OCI-LY7 (cell line): Measurements from ENCODE around the gene ARHGEF16. TPM values are rescaled to one million over a fixed set of nuclear protein-coding genes. Genes with fewer than 3 reads are reported as not detected.

ENCODE experiments used
- BruUV-seq: library from RNA; stranded (reverse); fragments of 400-500 nt; replicated peaks from 2 replicates; lab custom pipeline; 2021; lab: Mats Ljungman, UMichigan
- CTCF ChIA-PET: fragments of 300-600 bp; sonication (Branson Sonifier 250); formaldehyde crosslinking; loops from one replicate; lab custom pipeline; 2022; ENCODE audit warnings: antibody characterized with exemption; ENCODE audit not compliant: unreplicated experiment; lab: Charles Lee
- POLR2A ChIA-PET: fragments of 300-600 bp; sonication (Branson Sonifier 250); formaldehyde crosslinking; loops from one replicate; lab custom pipeline; 2022; ENCODE audit warnings: antibody characterized with exemption; lab: Charles Lee
- DNase-seq: peaks from one replicate; pipeline ENCODE4 v3.0.0-alpha.2; 2015; ENCODE audit warnings: low spot score
- H2AFZ ChIP-seq: fragments of 200-600 bp; sonication (generic), shearing (Covaris generic); 2 replicates; pipeline ENCODE4 v1.6.1; 2014; ENCODE audit warnings: mild to moderate bottlenecking, antibody characterized with exemption, low read length, moderate library complexity
- H3K27ac ChIP-seq: fragments of 200-600 bp; sonication (generic); 2 replicates; pipeline ENCODE4 v1.5.1; 2014; ENCODE audit warnings: mixed run types, low read depth, mild to moderate bottlenecking, moderate library complexity, low read length, inconsistent platforms; ENCODE audit not compliant: poor library complexity, severe bottlenecking
- H3K36me3 ChIP-seq: fragments of 200-600 bp; sonication (generic); 2 replicates; pipeline ENCODE4 v1.6.1; 2014; ENCODE audit warnings: mild to moderate bottlenecking, antibody characterized with exemption, low read length, moderate library complexity, mixed read lengths; ENCODE audit not compliant: insufficient read depth
- H3K4me1 ChIP-seq: fragments of 200-600 bp; sonication (generic); 2 replicates; pipeline ENCODE4 v1.5.1; 2014; ENCODE audit warnings: mild to moderate bottlenecking, low read length; ENCODE audit not compliant: insufficient read depth, poor library complexity, severe bottlenecking
- H3K4me2 ChIP-seq: fragments of 200-600 bp; sonication (generic); 2 replicates; pipeline ENCODE4 v1.6.1; 2014; ENCODE audit warnings: mild to moderate bottlenecking, low read length
- H3K4me3 ChIP-seq: fragments of 200-600 bp; sonication (generic); 2 replicates; pipeline ENCODE4 v1.5.1; 2014; ENCODE audit warnings: mild to moderate bottlenecking, low read depth, low read length; ENCODE audit not compliant: poor library complexity, severe bottlenecking
- H3K79me2 ChIP-seq: fragments of 200-600 bp; sonication (generic); 2 replicates; pipeline ENCODE4 v1.6.1; 2016; ENCODE audit warnings: low read depth, mild to moderate bottlenecking, low read length, moderate library complexity, mixed read lengths; ENCODE audit not compliant: insufficient read depth
- H3K9me2 ChIP-seq: fragments of 200-600 bp; sonication (generic); 2 replicates; pipeline ENCODE4 v1.6.1; 2016; ENCODE audit warnings: mild to moderate bottlenecking, low read length, mixed read lengths; ENCODE audit not compliant: insufficient read depth
- H3K9me3 ChIP-seq: fragments of 200-600 bp; sonication (generic); 2 replicates; pipeline ENCODE4 v1.6.1; 2014; ENCODE audit warnings: mild to moderate bottlenecking, mixed run types, low read length, mixed read lengths
- H4K20me1 ChIP-seq: fragments of 200-600 bp; sonication (generic); 2 replicates; pipeline ENCODE4 v1.6.1; 2014; ENCODE audit warnings: mild to moderate bottlenecking, antibody characterized with exemption, low read length, moderate library complexity, mixed read lengths; ENCODE audit not compliant: insufficient read depth
- EZH2phosphoT487 ChIP-seq: fragments of 200-600 bp; sonication (generic); IDR thresholded peaks from 2 replicates; pipeline ENCODE4 v1.6.1; 2018; ENCODE audit warnings: low read depth, borderline replicate concordance, mild to moderate bottlenecking, mixed run types, antibody characterized with exemption, low read length, moderate library complexity, mixed read lengths
- intact Hi-C: fragments of 100-400 bp; cut with micrococcal nuclease; formaldehyde crosslinking; loops from one replicate; pipeline ENCODE4 v1.10.0; 2022; ENCODE audit not compliant: unreplicated experiment
- total RNA-seq, 2 experiments: library from RNA; depleted of rRNA in 1 of 2; stranded (reverse); fragments of >200 nt in 1 of 2; shearing (Covaris generic) in 1 of 2; gene quantifications; 2 replicates each; pipeline ENCODE4 v1.2.3, GENCODE V29; 2014 to 2022
- TF ChIP-seq, protein P1 (sequence below): fragments of 200-600 bp; sonication (generic); conservative IDR thresholded peaks from 2 replicates; pipeline ENCODE4 v1.5.1; 2014; ENCODE audit warnings: mild to moderate bottlenecking, antibody characterized with exemption, low read length, moderate library complexity, mixed read lengths

Gene ARHGEF16
- total RNA-seq, 2 experiments from 2014 or later, result not detected

DNA sequence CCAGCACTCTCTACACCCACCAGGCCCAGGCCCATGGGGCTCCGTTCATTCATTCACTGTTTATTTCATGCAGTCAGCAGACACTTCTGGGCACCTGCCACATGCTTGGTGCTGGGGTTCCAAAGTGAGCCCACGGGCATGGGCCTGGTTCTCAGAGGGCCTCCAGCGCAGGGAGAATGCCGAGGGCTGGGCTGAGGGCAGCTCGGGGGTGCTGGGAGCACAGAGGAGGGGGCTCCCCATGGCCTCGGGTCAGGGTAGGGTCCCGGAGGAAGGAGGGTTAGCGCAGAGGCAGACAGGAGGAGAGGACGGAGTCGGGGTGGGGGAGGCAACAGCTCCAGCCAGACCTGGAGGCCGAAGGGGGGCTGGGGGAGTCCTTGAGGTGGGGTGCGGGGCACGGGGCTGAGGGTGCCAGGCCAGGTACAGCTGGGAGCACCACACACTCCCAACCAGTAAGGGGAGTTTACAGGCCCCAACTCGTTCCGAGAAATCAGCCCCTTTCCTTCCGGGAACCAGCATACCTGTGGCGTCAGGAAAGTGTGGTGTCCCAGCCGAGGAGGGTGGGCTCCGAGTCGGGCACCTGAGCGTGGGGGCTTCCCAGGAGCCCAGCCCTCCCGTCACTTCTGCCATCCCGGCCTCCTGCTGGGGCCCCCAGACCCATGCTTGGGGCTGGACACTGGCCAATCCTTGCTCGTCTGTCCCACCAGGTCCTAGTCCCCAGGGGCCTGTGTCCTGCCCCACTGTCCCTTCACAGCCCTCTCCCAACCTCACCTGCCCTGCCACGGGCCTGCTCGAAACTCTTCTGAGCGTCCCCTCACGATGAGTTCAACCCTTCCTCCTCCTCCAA lies 10.8 kb downstream of the ARHGEF16 start:
- Histone ChIP-seq H3K9me3 (no peaks in the 10 kb centered on the region), H3K4me2 (no peak overlapping the region), H3K79me2 (no peaks in the 10 kb centered on the region), H3K4me1 (no peaks in the 10 kb centered on the region), H3K36me3 (no peaks in the 10 kb centered on the region), H3K4me3 (no peak overlapping the region), H3K9me2 (no peaks in the 10 kb centered on the region), H3K27ac (no peak overlapping the region), H2AFZ (no peak overlapping the region), H4K20me1 (no peaks in the 10 kb centered on the region)
- intact Hi-C loops, result no loop called here
- POLR2A ChIA-PET, result no interaction called here
- TF ChIP-seq EZH2phosphoT487, result no peak
- TF ChIP-seq, protein P1, sequence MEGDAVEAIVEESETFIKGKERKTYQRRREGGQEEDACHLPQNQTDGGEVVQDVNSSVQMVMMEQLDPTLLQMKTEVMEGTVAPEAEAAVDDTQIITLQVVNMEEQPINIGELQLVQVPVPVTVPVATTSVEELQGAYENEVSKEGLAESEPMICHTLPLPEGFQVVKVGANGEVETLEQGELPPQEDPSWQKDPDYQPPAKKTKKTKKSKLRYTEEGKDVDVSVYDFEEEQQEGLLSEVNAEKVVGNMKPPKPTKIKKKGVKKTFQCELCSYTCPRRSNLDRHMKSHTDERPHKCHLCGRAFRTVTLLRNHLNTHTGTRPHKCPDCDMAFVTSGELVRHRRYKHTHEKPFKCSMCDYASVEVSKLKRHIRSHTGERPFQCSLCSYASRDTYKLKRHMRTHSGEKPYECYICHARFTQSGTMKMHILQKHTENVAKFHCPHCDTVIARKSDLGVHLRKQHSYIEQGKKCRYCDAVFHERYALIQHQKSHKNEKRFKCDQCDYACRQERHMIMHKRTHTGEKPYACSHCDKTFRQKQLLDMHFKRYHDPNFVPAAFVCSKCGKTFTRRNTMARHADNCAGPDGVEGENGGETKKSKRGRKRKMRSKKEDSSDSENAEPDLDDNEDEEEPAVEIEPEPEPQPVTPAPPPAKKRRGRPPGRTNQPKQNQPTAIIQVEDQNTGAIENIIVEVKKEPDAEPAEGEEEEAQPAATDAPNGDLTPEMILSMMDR, result no peak
- CTCF ChIA-PET, result no interaction called here
- DNase-seq, result no peak
- BruUV-seq, result no TSS peak

DNA sequence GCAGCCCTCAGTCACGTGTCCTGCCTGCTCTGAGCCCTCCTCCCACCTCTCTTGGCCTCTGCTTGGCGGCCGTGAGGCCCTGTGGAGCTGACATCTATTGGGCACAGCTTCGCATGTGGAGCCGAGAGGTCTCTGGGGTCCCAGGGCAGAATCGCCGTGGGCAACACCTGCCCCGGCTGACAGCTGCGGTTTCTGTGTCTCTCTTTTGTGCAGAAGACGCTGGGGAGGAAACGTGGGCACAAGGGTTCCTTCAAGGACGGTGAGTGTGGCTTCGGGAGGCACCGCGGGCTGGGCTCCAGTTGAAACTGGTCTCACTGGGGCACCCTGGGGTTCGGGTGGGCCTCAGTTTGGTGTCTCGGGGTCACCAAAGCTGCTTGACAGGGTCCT lies 11.5 kb downstream of the ARHGEF16 start:
- no peak overlapping the region for H2AFZ ChIP-seq
- ChIA-PET CTCF (no interaction called here), POLR2A (no interaction called here)
- H3K9me2 ChIP-seq, result no peaks in the 10 kb centered on the region
- BruUV-seq, result no TSS peak
- no peaks in the 10 kb centered on the region for H3K4me1 ChIP-seq
- H3K36me3 ChIP-seq, result no peaks in the 10 kb centered on the region
- no peak overlapping the region for H3K4me3 ChIP-seq
- H3K9me3 ChIP-seq, result no peaks in the 10 kb centered on the region
- H3K4me2 ChIP-seq, result no peak overlapping the region
- TF ChIP-seq EZH2phosphoT487, result no peak
- TF ChIP-seq, protein P1, result no peak
- H3K27ac ChIP-seq, result no peak overlapping the region
- intact Hi-C loops, result no loop called here
- no peaks in the 10 kb centered on the region for H4K20me1 ChIP-seq
- DNase-seq, result no peak
- no peaks in the 10 kb centered on the region for H3K79me2 ChIP-seq
